Measurements from ENCODE around the gene GNL3L. TPM values are rescaled to one million over a fixed set of nuclear protein-coding genes. Genes with fewer than 3 reads are reported as not detected.

The GNL3L gene
- total RNA-seq, 8 experiments from 2014 or later = 11.2 to 58.6 (median 23.7) TPM

DNA sequence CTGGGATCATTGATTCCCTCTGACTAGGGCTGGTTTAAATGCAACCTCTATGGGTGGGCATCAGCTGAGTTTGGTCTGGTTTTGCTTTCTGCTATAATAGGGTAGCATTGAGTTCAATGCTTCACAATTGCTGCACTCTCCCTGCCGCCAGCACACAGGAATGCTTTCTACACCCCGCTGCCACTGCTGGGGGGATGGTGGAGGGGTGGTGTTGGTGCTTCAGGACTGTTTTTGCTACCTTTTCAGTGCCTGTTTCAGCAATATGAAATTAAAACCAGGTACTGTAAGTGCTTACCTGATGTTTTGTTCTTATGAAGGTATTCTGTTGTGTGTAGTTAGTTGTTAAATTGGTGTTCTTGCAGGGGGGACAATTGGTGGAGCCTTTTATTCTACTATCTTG, 67.7 kb downstream of the GNL3L start:
- no peak overlapping the region for H3K4me3 ChIP-seq

DNA sequence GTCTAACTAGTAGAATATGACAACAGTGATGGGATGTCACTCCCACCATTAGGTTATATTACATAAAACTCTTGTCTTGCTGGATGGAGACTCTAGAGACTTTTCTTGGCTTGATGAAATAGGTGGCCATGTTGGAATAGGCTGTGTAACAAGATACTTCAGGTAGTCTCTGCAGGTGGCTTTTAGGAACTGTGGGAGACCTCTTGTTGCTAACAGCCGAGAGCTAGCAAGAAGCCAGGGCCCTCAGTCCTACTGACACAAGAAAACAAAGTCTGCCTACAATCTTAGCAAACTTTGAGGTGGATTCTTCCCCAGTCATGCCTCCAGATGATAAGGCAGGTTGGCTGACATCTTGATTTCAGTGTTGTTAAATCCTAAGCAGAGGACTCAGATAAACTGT, 72.5 kb downstream of the GNL3L start:
- no peak overlapping the region for H3K27ac ChIP-seq
- in situ Hi-C loops (cut with MboI; ENCODE audit: low pct_unique_long_range_greater_than_20kb in 2 of 9, low sequenced_read_pairs in 9 of 9, unreplicated experiment in 9 of 9) = no loop called here

More for the DNA sequence above, 67.7 kb downstream of the GNL3L start:
- 38 to 70% (median 67%) methylated on average over 2 of the region's 2 CpGs; no CpG with 5 or more reads in 7 of the 10 experiments for WGBS, 10 experiments
- Histone ChIP-seq H3K4me1 (replicated peaks in 1 of 2) (no peaks in the 10 kb centered on the region), H3K27ac (no peak overlapping the region)
- in situ Hi-C loops (cut with MboI; ENCODE audit: low pct_unique_long_range_greater_than_20kb in 2 of 9, low sequenced_read_pairs in 9 of 9, unreplicated experiment in 9 of 9) = no loop called here
- no peak for ATAC-seq (replicated peaks in 6 of 8)

More for the DNA sequence above, 72.5 kb downstream of the GNL3L start:
- no peak for ATAC-seq (replicated peaks in 6 of 8)
- no peaks in the 10 kb centered on the region for H3K4me1 ChIP-seq (replicated peaks in 1 of 2)
- 33 to 57% methylated on average over 1 of the region's 1 CpG; no CpG with 5 or more reads in 8 of the 10 experiments for WGBS, 10 experiments
- H3K4me3 ChIP-seq = no peak overlapping the region

Other genes starting within 250 kb of the GNL3L start
- gene WNK3, start 172.2 kb upstream of the GNL3L start, total RNA-seq = 10 to 100 TPM in 5 of 8 experiments, under 1 TPM in 3; 0.20 to 23.2 (median 17.7) TPM
- gene TSR2, start 89.8 kb upstream of the GNL3L start, total RNA-seq = 10 to 100 TPM; 21.5 to 43.1 (median 25.0) TPM
- gene FGD1, start 34.0 kb upstream of the GNL3L start, total RNA-seq = 10 to 100 TPM in 7 of 8 experiments, 1 to 10 TPM in 1; 4.1 to 15.1 (median 11.5) TPM